ENCODE data around the gene RAD51B. TPM values are rescaled to one million over a fixed set of nuclear protein-coding genes. Genes with fewer than 3 reads are reported as not detected.
A peak's percentile ranks its signal among the peaks of the same experiment; 100 is the strongest.

Gene RAD51B
- total and polyA plus RNA-seq, 9 donors: 21.6 to 70.1 (median 35.1) TPM

DNA sequence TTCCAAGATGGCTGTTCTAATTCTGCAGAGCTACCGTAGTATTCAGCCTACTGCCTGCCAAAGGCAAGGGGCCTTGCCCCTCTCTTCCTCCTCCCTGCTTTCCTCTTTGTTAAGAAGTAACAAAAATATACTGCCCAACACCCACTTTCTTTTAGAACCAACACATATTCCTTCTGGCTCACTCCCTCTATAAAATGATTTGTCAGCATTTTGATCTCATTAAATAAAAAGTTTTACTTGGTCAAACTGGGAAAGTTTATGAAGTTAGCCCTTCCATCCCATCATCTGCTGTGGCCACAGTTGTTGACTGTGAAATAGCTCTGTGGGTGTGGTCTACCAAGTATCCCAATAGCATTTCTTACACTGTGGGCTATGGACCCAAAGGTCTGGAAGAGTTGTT lies 500.9 kb downstream of the RAD51B start:
- TF ChIP-seq, protein P1, sequence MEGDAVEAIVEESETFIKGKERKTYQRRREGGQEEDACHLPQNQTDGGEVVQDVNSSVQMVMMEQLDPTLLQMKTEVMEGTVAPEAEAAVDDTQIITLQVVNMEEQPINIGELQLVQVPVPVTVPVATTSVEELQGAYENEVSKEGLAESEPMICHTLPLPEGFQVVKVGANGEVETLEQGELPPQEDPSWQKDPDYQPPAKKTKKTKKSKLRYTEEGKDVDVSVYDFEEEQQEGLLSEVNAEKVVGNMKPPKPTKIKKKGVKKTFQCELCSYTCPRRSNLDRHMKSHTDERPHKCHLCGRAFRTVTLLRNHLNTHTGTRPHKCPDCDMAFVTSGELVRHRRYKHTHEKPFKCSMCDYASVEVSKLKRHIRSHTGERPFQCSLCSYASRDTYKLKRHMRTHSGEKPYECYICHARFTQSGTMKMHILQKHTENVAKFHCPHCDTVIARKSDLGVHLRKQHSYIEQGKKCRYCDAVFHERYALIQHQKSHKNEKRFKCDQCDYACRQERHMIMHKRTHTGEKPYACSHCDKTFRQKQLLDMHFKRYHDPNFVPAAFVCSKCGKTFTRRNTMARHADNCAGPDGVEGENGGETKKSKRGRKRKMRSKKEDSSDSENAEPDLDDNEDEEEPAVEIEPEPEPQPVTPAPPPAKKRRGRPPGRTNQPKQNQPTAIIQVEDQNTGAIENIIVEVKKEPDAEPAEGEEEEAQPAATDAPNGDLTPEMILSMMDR (IDR thresholded peaks at IDR 0.05): no peak
- TF ChIP-seq POLR2A (IDR thresholded peaks at IDR 0.05): no peak
- Histone ChIP-seq H3K36me3 (no peaks in the 10 kb centered on the region), H3K4me1 (ENCODE audit: insufficient read depth) (peaks cover 18% of the 10 kb centered on the region), H3K9me3 (no peaks in the 10 kb centered on the region), H3K27ac (no peak overlapping the region), H3K27me3 (no peaks in the 10 kb centered on the region), H3K4me3 (no peak overlapping the region)
- no peak for DNase-seq
- intact Hi-C loops (cut with DNase I): no loop called here
- 81 to 92% (median 85%) methylated on average over 1 of the region's 1 CpG for WGBS, 3 donors

DNA sequence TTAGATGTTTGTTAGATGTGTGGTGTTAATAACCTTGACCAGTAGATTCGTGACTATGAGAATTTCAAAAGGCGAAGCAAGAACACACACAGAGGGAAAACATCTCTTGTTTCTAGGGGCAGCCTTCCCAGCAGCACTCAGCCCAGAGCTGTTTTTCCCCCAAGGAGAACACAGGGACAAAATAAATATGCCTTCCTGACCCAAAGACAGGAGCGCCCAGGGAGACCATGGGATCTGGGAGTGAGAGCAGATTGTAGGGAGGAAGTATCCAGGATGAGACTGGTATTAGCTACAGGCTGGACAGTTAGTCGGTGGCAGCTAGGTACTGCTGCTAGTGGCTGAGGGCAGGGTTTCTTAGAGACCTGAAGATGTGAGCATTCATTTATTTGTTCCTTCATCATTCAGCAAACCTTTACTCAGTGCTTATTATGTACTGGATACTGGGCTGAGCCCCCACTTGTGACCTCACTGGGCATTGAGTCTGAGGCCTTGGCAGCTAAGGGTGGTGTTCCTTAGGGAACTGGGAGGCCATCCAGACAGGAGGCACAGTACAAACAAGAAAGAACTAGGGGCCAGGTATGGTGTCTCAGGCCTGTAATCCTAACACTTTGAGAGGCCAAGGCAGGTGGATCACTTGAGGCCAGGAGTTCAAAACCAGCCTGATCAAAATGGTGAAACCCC lies 503.5 kb downstream of the RAD51B start:
- intact Hi-C loops (cut with DNase I): no loop called here
- TF ChIP-seq EP300 (IDR thresholded peaks at IDR 0.05) (no peak), POLR2A (IDR thresholded peaks at IDR 0.05) (no peak)
- TF ChIP-seq, protein P1 (IDR thresholded peaks at IDR 0.05): no peak
- H3K27ac ChIP-seq: peak overlapping the region in 1 of 2 donors; percentile 41
- peak in 1 of 5 donors; percentile 45 for DNase-seq
- H3K27me3 ChIP-seq: no peaks in the 10 kb centered on the region
- H3K36me3 ChIP-seq: no peaks in the 10 kb centered on the region
- H3K9me3 ChIP-seq: no peaks in the 10 kb centered on the region
- peaks cover 16% of the 10 kb centered on the region for H3K4me1 ChIP-seq (ENCODE audit: insufficient read depth)
- no peak overlapping the region for H3K4me3 ChIP-seq
- WGBS, 3 donors: 24 to 47% (median 45%) methylated on average over 4 of the region's 4 CpGs

DNA sequence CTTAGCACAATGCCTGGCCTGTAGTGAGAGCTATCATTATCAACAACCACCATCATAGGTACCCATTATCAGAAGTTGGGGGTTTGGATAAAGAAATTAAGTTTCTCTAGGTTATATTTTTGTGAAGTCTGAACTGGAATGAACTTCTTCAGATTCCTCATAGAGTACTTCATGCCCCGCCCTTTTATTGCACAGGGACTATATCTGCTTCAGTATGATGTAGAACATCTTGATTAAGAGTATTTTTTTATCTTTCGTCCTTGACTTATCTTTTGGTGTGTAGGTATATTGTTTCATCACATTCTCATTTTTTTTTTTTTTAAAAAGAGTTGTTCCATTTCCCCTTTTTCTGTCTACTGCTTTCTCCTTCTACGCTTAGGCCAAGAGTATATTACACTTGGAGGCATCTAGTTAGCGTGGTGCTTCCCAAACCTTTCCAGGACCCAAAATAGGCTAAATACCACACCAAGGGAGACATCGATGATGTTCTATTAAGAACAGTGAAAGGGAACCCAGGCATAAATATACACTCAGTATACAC lies 505.8 kb downstream of the RAD51B start:
- DNase-seq: no peak
- WGBS, 3 donors: 95 to 98% (median 97%) methylated on average over 5 of the region's 5 CpGs
- TF ChIP-seq, protein P1 (IDR thresholded peaks at IDR 0.05): no peak
- TF ChIP-seq EP300 (IDR thresholded peaks at IDR 0.05): no peak
- no peak for TF ChIP-seq POLR2A (IDR thresholded peaks at IDR 0.05)
- no peaks in the 10 kb centered on the region for H3K36me3 ChIP-seq
- no peak overlapping the region for H3K27ac ChIP-seq
- no peak overlapping the region for H3K4me3 ChIP-seq
- intact Hi-C loops (cut with DNase I): no loop called here
- no peaks in the 10 kb centered on the region for H3K9me3 ChIP-seq
- H3K27me3 ChIP-seq: no peaks in the 10 kb centered on the region
- H3K4me1 ChIP-seq (ENCODE audit: insufficient read depth): peaks cover 8% of the 10 kb centered on the region

DNA sequence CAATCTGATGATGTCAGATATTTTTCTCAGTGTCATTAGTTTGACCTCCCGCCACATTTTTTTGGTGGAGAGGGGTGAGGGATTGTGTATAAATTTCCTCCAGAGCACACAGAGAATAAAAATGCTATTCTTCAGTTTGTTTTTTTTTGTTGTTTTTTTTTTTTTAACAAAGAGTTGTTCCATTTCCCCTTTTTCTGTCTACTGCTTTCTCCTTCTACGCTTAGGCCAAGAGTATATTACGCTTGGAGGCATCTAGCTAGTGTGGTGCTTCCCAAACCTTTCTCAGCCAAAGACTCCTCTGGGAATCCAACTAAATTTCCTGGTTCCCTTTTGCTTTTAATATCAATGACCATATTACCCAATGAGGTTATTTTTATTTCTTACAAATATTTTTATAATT lies 507.7 kb downstream of the RAD51B start:
- H3K4me3 ChIP-seq: no peak overlapping the region
- no peaks in the 10 kb centered on the region for H3K27me3 ChIP-seq
- 86 to 97% (median 93%) methylated on average over 3 of the region's 3 CpGs for WGBS, 3 donors
- no peak overlapping the region for H3K27ac ChIP-seq
- TF ChIP-seq, protein P1 (IDR thresholded peaks at IDR 0.05): no peak
- no peak for TF ChIP-seq POLR2A (IDR thresholded peaks at IDR 0.05)
- no peaks in the 10 kb centered on the region for H3K36me3 ChIP-seq
- peaks cover 8% of the 10 kb centered on the region for H3K4me1 ChIP-seq (ENCODE audit: insufficient read depth)
- intact Hi-C loops (cut with DNase I): no loop called here
- no peaks in the 10 kb centered on the region for H3K9me3 ChIP-seq
- DNase-seq: no peak

Measured in ovary (tissue), 9 donors.